GM12801 (cell line): ENCODE data around the gene KHDRBS2.

ENCODE experiments used
- TF ChIP-seq, protein P1 (sequence below): IDR thresholded peaks from one replicate; pipeline ENCODE4 v1.5.1; 2011; ENCODE audit warnings: control low read depth; ENCODE audit not compliant: insufficient read length; ENCODE audit errors: extremely low read depth

KHDRBS2 gene

DNA sequence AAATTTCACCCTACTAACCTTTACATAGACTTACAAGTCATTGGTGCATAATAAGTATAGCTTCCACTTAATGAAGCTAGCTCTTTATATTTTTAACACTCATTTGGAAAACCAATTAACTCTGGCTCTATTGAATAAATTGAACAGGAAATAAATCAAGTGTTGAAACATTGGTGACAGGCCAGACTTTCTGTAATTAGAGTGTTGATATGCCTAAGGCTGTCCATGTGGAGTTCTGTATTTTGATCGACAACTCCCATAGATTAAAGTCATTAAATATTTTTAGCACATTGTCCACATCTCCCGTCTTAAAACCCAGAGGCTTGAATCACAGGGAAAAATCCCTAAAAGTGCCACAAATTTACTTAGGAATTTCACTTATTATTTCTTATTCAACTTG lies 468.3 kb downstream of the KHDRBS2 start:
- TF ChIP-seq, protein P1, sequence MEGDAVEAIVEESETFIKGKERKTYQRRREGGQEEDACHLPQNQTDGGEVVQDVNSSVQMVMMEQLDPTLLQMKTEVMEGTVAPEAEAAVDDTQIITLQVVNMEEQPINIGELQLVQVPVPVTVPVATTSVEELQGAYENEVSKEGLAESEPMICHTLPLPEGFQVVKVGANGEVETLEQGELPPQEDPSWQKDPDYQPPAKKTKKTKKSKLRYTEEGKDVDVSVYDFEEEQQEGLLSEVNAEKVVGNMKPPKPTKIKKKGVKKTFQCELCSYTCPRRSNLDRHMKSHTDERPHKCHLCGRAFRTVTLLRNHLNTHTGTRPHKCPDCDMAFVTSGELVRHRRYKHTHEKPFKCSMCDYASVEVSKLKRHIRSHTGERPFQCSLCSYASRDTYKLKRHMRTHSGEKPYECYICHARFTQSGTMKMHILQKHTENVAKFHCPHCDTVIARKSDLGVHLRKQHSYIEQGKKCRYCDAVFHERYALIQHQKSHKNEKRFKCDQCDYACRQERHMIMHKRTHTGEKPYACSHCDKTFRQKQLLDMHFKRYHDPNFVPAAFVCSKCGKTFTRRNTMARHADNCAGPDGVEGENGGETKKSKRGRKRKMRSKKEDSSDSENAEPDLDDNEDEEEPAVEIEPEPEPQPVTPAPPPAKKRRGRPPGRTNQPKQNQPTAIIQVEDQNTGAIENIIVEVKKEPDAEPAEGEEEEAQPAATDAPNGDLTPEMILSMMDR: no peak

DNA sequence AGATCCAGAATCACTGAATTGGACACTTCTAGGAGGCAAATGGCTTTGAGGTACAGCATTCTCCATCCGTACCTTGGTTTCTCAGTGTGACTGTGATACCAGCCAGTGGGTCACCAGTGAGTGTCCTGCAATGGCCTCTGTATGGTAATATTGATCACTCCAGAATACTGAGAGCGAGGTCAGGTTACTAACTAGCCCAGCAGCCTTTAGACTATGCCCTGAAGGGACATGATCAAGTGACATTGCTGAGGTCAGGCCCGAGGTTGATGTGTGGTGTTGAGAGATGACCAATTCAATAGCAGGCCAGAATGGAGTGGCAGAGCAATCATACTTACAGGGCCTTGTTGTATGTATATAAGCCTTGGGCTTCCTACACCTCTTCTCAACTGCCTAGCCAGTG lies 476.0 kb downstream of the KHDRBS2 start:
- TF ChIP-seq, protein P1: no peak

- TF ChIP-seq, protein P1: no peak
These were observed 476.9 kb downstream of the KHDRBS2 start for GRCh38 chr6:61809004-61809595.

GRCh38 chr6:61787998-61788397 lies 498.0 kb downstream of the KHDRBS2 start:
- TF ChIP-seq, protein P1: no peak

GRCh38 chr6:61755739-61756138 lies 530.3 kb downstream of the KHDRBS2 start:
- TF ChIP-seq, protein P1: no peak

DNA sequence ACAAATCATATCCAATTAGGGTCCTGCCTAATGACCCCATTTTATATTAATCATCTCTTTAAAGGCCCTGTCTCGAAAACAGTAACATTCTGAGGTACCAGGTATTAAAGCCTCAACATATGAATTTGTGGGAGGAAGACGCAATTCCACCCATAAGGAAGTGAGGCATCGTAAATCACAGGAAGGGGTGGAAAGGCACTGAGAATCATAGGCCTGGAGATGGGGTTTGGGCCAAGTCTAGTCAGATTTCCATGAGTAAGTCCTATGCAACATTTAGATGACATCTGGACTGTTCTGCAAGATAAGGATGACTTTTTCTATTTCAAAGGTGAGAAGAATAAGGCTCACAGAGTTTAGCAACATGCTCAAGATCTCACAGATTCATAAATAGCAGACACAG lies 534.0 kb downstream of the KHDRBS2 start:
- TF ChIP-seq, protein P1: no peak

DNA sequence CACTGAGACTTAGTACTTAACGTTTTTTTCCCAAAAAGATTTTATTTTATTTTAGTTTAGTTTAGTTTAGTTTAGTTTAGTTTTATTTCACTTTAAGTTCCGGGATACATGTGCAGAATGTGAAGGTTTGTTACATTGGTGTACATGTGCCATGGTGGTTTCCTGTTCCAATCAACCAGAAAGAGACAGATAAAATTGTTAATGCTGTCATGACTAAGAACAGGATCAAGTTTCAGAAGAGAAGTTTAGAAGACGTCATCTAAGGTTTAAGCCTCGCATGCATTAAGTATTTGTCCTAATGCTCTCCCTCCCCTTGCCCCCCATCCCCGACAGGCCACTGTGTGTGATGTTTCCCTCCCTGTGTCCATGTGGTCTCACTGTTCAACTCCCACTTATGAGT lies 540.0 kb downstream of the KHDRBS2 start:
- TF ChIP-seq, protein P1: no peak

DNA sequence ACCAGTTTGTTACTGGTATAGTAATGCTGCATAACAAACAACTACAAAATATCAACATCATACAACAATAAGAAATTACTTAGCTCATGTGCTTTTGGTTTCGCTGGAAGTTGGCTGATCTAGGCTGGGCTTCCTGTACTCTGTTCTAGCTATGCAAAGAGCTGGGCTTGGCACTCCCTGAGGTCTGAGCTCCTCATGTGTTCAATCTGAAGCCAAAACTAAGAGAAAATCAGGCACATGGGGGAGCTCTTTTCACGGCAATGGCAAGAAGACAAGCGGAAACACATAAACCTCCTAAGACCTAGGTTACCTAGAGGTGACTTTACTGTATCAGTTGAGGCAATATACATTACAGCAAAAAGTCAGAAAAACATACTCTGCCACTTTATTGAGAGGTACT lies 574.2 kb downstream of the KHDRBS2 start:
- TF ChIP-seq, protein P1: no peak
